H1 (cell line): ENCODE measurements around the gene POLN. TPM values are rescaled to one million over a fixed set of nuclear protein-coding genes. Genes with fewer than 3 reads are reported as not detected.

ENCODE experiments used
- CTCF ChIA-PET: fragments of 300-600 bp; sonication (Branson Sonifier 250); formaldehyde crosslinking; loops from one replicate; lab custom pipeline; 2021; ENCODE audit not compliant: partially characterized antibody; lab: Charles Lee
- POLR2A ChIA-PET: fragments of 300-600 bp; sonication (Branson Sonifier 250); formaldehyde crosslinking; loops from one replicate; lab custom pipeline; 2021; ENCODE audit warnings: inconsistent platforms; ENCODE audit not compliant: partially characterized antibody; lab: Charles Lee
- DNase-seq, 2 experiments: peaks; one replicate each; pipeline versions ENCODE4 v3.0.0 to v3.0.0-alpha.2; 2010 to 2022; ENCODE audit warnings: low spot score in 2 of 2, low read depth in 1 of 2, mixed read lengths in 1 of 2
- FAIRE-seq: peaks from 2 replicates; lab custom pipeline; 2011; peaks lifted over from hg19 to GRCh38; lab: Jason Lieb, UNC
- H2AFZ ChIP-seq: 2 replicates; pipeline ENCODE4 v1.8.1; 2012; ENCODE audit warnings: low read length, inconsistent platforms
- H2AK5ac ChIP-seq: 2 replicates; pipeline ENCODE4 v1.6.1; 2013; ENCODE audit warnings: low read depth, low read length
- H2BK120ac ChIP-seq: replicated peaks from 2 replicates; pipeline ENCODE3; 2013; ENCODE audit warnings: low read depth, low read length, inconsistent platforms
- H2BK12ac ChIP-seq: 2 replicates; pipeline ENCODE4 v1.6.1; 2013; ENCODE audit warnings: low read depth, low read length
- H2BK15ac ChIP-seq: 2 replicates; pipeline ENCODE4 v1.6.1; 2013; ENCODE audit warnings: low read length
- H2BK20ac ChIP-seq: 2 replicates; pipeline ENCODE4 v1.6.1; 2013; ENCODE audit warnings: low read length
- H2BK5ac ChIP-seq: 2 replicates; pipeline ENCODE4 v1.6.1; 2013; ENCODE audit warnings: low read depth, low read length
- H3K14ac ChIP-seq: 2 replicates; pipeline ENCODE4 v1.6.1; 2013; ENCODE audit warnings: inconsistent platforms; ENCODE audit not compliant: insufficient read length
- H3K18ac ChIP-seq: 2 replicates; pipeline ENCODE4 v1.6.1; 2013; ENCODE audit warnings: low read length; ENCODE audit errors: extremely low read depth
- H3K23ac ChIP-seq: 2 replicates; pipeline ENCODE4 v1.6.1; 2013; ENCODE audit warnings: inconsistent platforms; ENCODE audit not compliant: insufficient read length
- H3K23me2 ChIP-seq: 2 replicates; pipeline ENCODE4 v1.6.1; 2013; ENCODE audit warnings: low read depth, low read length
- H3K27ac ChIP-seq: 2 replicates; pipeline ENCODE4 v1.6.1; 2011; ENCODE audit warnings: low read depth, low read length, inconsistent platforms
- H3K27me3 ChIP-seq, 4 experiments: replicated peaks in 1 of 4; 1 replicate in 1 of 4; 2 replicates in 3 of 4; pipeline versions ENCODE4 v1.6.1 to v1.8.1; 2011 to 2013; ENCODE audit warnings: low read length in 3 of 4, mild to moderate bottlenecking in 3 of 4, inconsistent platforms in 2 of 4, mixed read lengths in 2 of 4, moderate library complexity in 1 of 4; ENCODE audit not compliant: control insufficient read depth in 3 of 4, insufficient read depth in 3 of 4; ENCODE audit errors: extremely low read depth in 1 of 4
- H3K36me3 ChIP-seq, 4 experiments: 2 replicates each; pipeline versions ENCODE4 v1.6.1 to v1.8.1; 2011 to 2013; ENCODE audit warnings: mild to moderate bottlenecking in 4 of 4, low read length in 3 of 4, moderate library complexity in 2 of 4, control low read depth in 1 of 4, inconsistent platforms in 1 of 4; ENCODE audit not compliant: insufficient read depth in 4 of 4, control insufficient read depth in 2 of 4
- H3K4ac ChIP-seq: replicated peaks from 2 replicates; pipeline ENCODE3; 2013; ENCODE audit warnings: low read length, low read depth, mixed read lengths, inconsistent platforms; ENCODE audit not compliant: insufficient read length
- H3K4me1 ChIP-seq, 4 experiments: replicated peaks in 1 of 4; 1 replicate in 1 of 4; 2 replicates in 3 of 4; pipeline versions ENCODE4 v1.6.1 to v1.8.1; 2011 to 2013; ENCODE audit warnings: low read length in 3 of 4, inconsistent platforms in 2 of 4, mixed read lengths in 1 of 4; ENCODE audit not compliant: insufficient read depth in 4 of 4, control insufficient read depth in 3 of 4
- H3K4me2 ChIP-seq, 2 experiments: 2 replicates each; pipeline versions ENCODE4 v1.6.1 to v1.8.1; 2011 to 2013; ENCODE audit warnings: low read depth in 2 of 2, low read length in 2 of 2, control low read depth in 1 of 2, inconsistent platforms in 1 of 2, mild to moderate bottlenecking in 1 of 2; ENCODE audit not compliant: insufficient read depth in 1 of 2
- H3K4me3 ChIP-seq, 4 experiments: fragments of 200-600, 300-600 bp in 1 of 4; sonication (generic), shearing (Covaris generic), sonication (Bioruptor Twin) in 1 of 4; 2 replicates each; pipeline versions ENCODE4 v1.5.1 to v1.8.1; 2011 to 2016; ENCODE audit warnings: low read length in 4 of 4, low read depth in 3 of 4, control low read depth in 2 of 4, inconsistent platforms in 2 of 4, mild to moderate bottlenecking in 2 of 4, mixed read lengths in 1 of 4, moderate library complexity in 1 of 4; ENCODE audit not compliant: insufficient read depth in 2 of 4; ENCODE audit errors: extremely low read depth in 1 of 4
- H3K56ac ChIP-seq: replicated peaks from 2 replicates; pipeline ENCODE3; 2013; ENCODE audit warnings: low read depth, mild to moderate bottlenecking, mixed read lengths, low read length, inconsistent platforms; ENCODE audit not compliant: insufficient read length
- H3K79me1 ChIP-seq: 2 replicates; pipeline ENCODE4 v1.6.1; 2013; ENCODE audit warnings: low read depth, low read length, control low read depth
- H3K79me2 ChIP-seq, 2 experiments: 2 replicates each; pipeline versions ENCODE4 v1.6.1 to v1.8.1; 2012 to 2013; ENCODE audit warnings: low read length in 2 of 2, mild to moderate bottlenecking in 2 of 2, inconsistent platforms in 1 of 2; ENCODE audit not compliant: insufficient read depth in 2 of 2, control insufficient read depth in 1 of 2
- H3K9ac ChIP-seq, 4 experiments: replicated peaks in 1 of 4; 1 replicate in 1 of 4; 2 replicates in 3 of 4; pipeline versions ENCODE4 v1.6.1 to v1.8.1; 2011 to 2013; ENCODE audit warnings: low read depth in 3 of 4, low read length in 3 of 4, control low read depth in 2 of 4, mild to moderate bottlenecking in 2 of 4, moderate library complexity in 2 of 4, inconsistent platforms in 1 of 4; ENCODE audit errors: extremely low read depth in 1 of 4
- H3K9me3 ChIP-seq, 2 experiments: 2 replicates each; pipeline versions ENCODE4 v1.6.1 to v1.8.1; 2012 to 2013; ENCODE audit warnings: mild to moderate bottlenecking in 2 of 2, moderate library complexity in 2 of 2, control low read depth in 1 of 2, inconsistent platforms in 1 of 2, low read depth in 1 of 2, low read length in 1 of 2, mixed read lengths in 1 of 2; ENCODE audit not compliant: insufficient read depth in 2 of 2
- H4K20me1 ChIP-seq, 2 experiments: replicated peaks in 1 of 2; 2 replicates each; pipeline versions ENCODE3 to v1.8.1; 2011 to 2013; ENCODE audit warnings: inconsistent platforms in 2 of 2, low read length in 2 of 2, mild to moderate bottlenecking in 1 of 2; ENCODE audit not compliant: insufficient read depth in 2 of 2, control insufficient read depth in 1 of 2
- H4K5ac ChIP-seq: 2 replicates; pipeline ENCODE4 v1.6.1; 2013; ENCODE audit warnings: low read length, low read depth, mixed read lengths, inconsistent platforms; ENCODE audit not compliant: insufficient read length
- H4K8ac ChIP-seq: 2 replicates; pipeline ENCODE4 v1.8.0; 2013; ENCODE audit warnings: mild to moderate bottlenecking, moderate library complexity, low read length, inconsistent platforms; ENCODE audit not compliant: insufficient read depth; ENCODE audit errors: extremely low read depth
- H4K91ac ChIP-seq: replicated peaks from 2 replicates; pipeline ENCODE3; 2013; ENCODE audit warnings: low read length, mixed read lengths, inconsistent platforms; ENCODE audit not compliant: insufficient read length
- BACH1 ChIP-seq: IDR thresholded peaks from 2 replicates; pipeline ENCODE4 v1.6.1; 2012; ENCODE audit warnings: low read length, improper control_type of control experiment
- CBX8 ChIP-seq: fragments of 300-800, 300-1000 bp; sonication (generic); IDR thresholded peaks from 2 replicates; pipeline ENCODE4 v1.7.1; 2016; ENCODE audit warnings: low read depth, low read length, borderline replicate concordance
- CHD1 ChIP-seq: IDR thresholded peaks from 2 replicates; pipeline ENCODE4 v1.6.1; 2012; ENCODE audit warnings: low read depth, low read length, improper control_type of control experiment
- EP300 ChIP-seq, 2 experiments: IDR thresholded peaks; 1 replicate in 1 of 2; 2 replicates in 1 of 2; pipeline ENCODE4 v1.6.1; 2011 to 2012; ENCODE audit warnings: low read depth in 2 of 2, low read length in 2 of 2, mild to moderate bottlenecking in 2 of 2, borderline replicate concordance in 1 of 2, inconsistent platforms in 1 of 2, moderate library complexity in 1 of 2
- JUN ChIP-seq: IDR thresholded peaks from 2 replicates; pipeline ENCODE4 v1.6.1; 2011; ENCODE audit warnings: low read depth, mild to moderate bottlenecking, improper control_type of control experiment, low read length
- KDM5A ChIP-seq: fragments of 200-600 bp; IDR thresholded peaks from 2 replicates; pipeline ENCODE4 v1.7.1; 2012; ENCODE audit warnings: mild to moderate bottlenecking, low read length, inconsistent platforms, mixed read lengths
- SUZ12 ChIP-seq: fragments of 200-600 bp; sonication (generic); IDR thresholded peaks from 2 replicates; pipeline ENCODE4 v1.6.1; 2012; ENCODE audit warnings: mild to moderate bottlenecking, inconsistent platforms, low read length, moderate library complexity, mixed read lengths
- TBP ChIP-seq: IDR thresholded peaks from 2 replicates; pipeline ENCODE4 v1.6.1; 2011; ENCODE audit warnings: low read depth, low read length, improper control_type of control experiment
- YY1 ChIP-seq: IDR thresholded peaks from 2 replicates; pipeline ENCODE4 v1.6.1; 2011; ENCODE audit warnings: low read depth, mild to moderate bottlenecking, low read length
- WGBS, 2 experiments: shearing (Covaris generic) in 1 of 2; methylation state at CpG; one replicate each; pipeline versions ENCODE4 v1.1.6 to v1.1.7; 2013 to 2015; ENCODE audit warnings: low lambda C conversion rate in 2 of 2, mixed read lengths in 2 of 2, inconsistent platforms in 1 of 2, low coverage in 1 of 2, missing lambda C conversion rate in 1 of 2; ENCODE audit not compliant: insufficient replicate concordance in 2 of 2, insufficient coverage in 1 of 2, insufficient read length in 1 of 2; ENCODE audit errors: extremely low coverage in 1 of 2, missing lambda C conversion rate in 1 of 2; 5-methylcytosine and 5-hydroxymethylcytosine counted together
- polyA plus RNA-seq, 7 experiments: library from polyadenylated mRNA; depleted of rRNA in 3 of 7; stranded (reverse) in 5 of 7; unstranded in 2 of 7; fragments of >200 nt in 5 of 7; fragments of 200-250 nt in 2 of 7; gene quantifications; 1 replicate in 5 of 7; 2 replicates in 1 of 7; 4 replicates in 1 of 7; pipeline versions ENCODE4 v1.2.1 to v1.2.3, GENCODE V29; 2011 to 2013; ENCODE audit warnings: missing spikeins in 2 of 7, mixed read lengths in 2 of 7
- total RNA-seq: library from RNA; stranded (reverse); fragmentation: NEBNext Ultra II Directional; extraction: Animal tissue kit (Norgen Biotek cat#: 25700); gene quantifications from 2 replicates; pipeline ENCODE4 v1.2.1, GENCODE V29; 2021

POLN gene
- total and polyA plus RNA-seq, 2 of the 8 experiments (the other 6 are each of a cell fraction or from before 2014, with no cell fraction given), result 0.98 to 1.5 TPM

GRCh38 chr4:2044542-2045517 lies 197.1 kb downstream of the POLN start:
- H2AK5ac ChIP-seq, result no peak overlapping the region
- no peak overlapping the region for H2BK12ac ChIP-seq
- peaks cover 0 to 9% of the 10 kb centered on the region in 2 experiments for H4K20me1 ChIP-seq
- H3K79me2 ChIP-seq, result no peaks in the 10 kb centered on the region
- H2BK20ac ChIP-seq, result no peak overlapping the region
- H3K4me2 ChIP-seq, result no peak overlapping the region
- no peak overlapping the region for H2BK5ac ChIP-seq
- H3K4me3 ChIP-seq, result no peak overlapping the region
- H3K9me3 ChIP-seq, result peaks cover 0 to 8% of the 10 kb centered on the region in 2 experiments; a peak in 1 of 4 replicates
- H3K23ac ChIP-seq, result no peak overlapping the region
- H3K27ac ChIP-seq, result no peak overlapping the region
- peaks cover 12% of the 10 kb centered on the region; the same call in 1 of the 2 replicates for H3K23me2 ChIP-seq
- H3K56ac ChIP-seq, result no peak overlapping the region
- FAIRE-seq, result no peak
- no peaks in the 10 kb centered on the region; a peak in 1 of 8 replicates for H3K36me3 ChIP-seq
- no peak overlapping the region for H2BK15ac ChIP-seq
- POLR2A ChIA-PET, result interaction anchor here (0.6 to 2.3 kb wide), 5 partner anchors 13 to 108 kb away, joined by 3 to 6 read pairs (median 3); partner anchors contain the start of gene NELFA
- H3K4me1 ChIP-seq, result peaks cover 0 to 8% (median 3%) of the 10 kb centered on the region in 4 experiments; a peak in 5 of 7 replicates
- CTCF ChIA-PET, result interaction anchor here (0.6 to 2.6 kb wide), 6 partner anchors 13 to 254 kb away, joined by 3 to 10 read pairs (median 3); partner anchors contain the start of genes NAT8L and NELFA
- H4K5ac ChIP-seq, result no peak overlapping the region
- no peak overlapping the region for H2BK120ac ChIP-seq
- H3K27me3 ChIP-seq, result peaks cover 21 to 41% (median 35%) of the 10 kb centered on the region in 4 experiments
- H2AFZ ChIP-seq, result no peak overlapping the region
- DNase-seq, result peak in 1 of 2 experiments; percentile 35
- no peak overlapping the region for H3K18ac ChIP-seq
- H4K8ac ChIP-seq, result no peak overlapping the region
- TF ChIP-seq YY1 (no peak), BACH1 (no peak), KDM5A (no peak), CHD1 (no peak), SUZ12 (no peak), TBP (no peak), CBX8 (no peak), JUN (no peak), EP300 (IDR thresholded peaks at IDR 0.05; ENCODE audit: borderline replicate concordance in 1 of 2, low read depth in 2 of 2, low read length in 2 of 2) (no peak)
- H3K9ac ChIP-seq, result no peak overlapping the region
- no peak overlapping the region for H3K4ac ChIP-seq
- WGBS, 2 experiments, result 92% methylated on average over 17 of the region's 18 CpGs; no CpG with 5 or more reads in 1 of the 2 experiments
- H4K91ac ChIP-seq, result no peak overlapping the region
- no peaks in the 10 kb centered on the region for H3K79me1 ChIP-seq
- H3K14ac ChIP-seq, result no peak overlapping the region
